Thoracic aorta (tissue), 2 donors: ENCODE data around the gene NAMPT. TPM values are rescaled to one million over a fixed set of nuclear protein-coding genes. Genes with fewer than 3 reads are reported as not detected.
A peak's percentile ranks its signal among the peaks of the same experiment; 100 is the strongest.

Experiments used
- ATAC-seq: fragments of 150-250 bp; one replicate; pipeline ENCODE4 v1.8.0; 2017; ENCODE audit warnings: low read depth; ENCODE audit not compliant: insufficient number of reproducible peaks, low FRiP score
- DNase-seq: peaks from one replicate; pipeline ENCODE4 v3.0.0-alpha.2; 2020; ENCODE audit warnings: low spot score
- H3K27ac ChIP-seq, 2 donors: fragments of 200-600 bp; sonication (generic); 1 replicate in 1 of 2; 2 replicates in 1 of 2; pipeline ENCODE4 v1.5.1; 2016; ENCODE audit warnings: mild to moderate bottlenecking in 2 of 2, moderate library complexity in 2 of 2
- H3K27me3 ChIP-seq: fragments of 200-600 bp; sonication (generic); replicated peaks from 2 replicates; pipeline ENCODE4 v1.6.0; 2016; ENCODE audit warnings: mild to moderate bottlenecking; ENCODE audit not compliant: insufficient read depth
- H3K36me3 ChIP-seq: fragments of 200-600 bp; sonication (generic); one replicate; pipeline ENCODE4 v1.5.1; 2016
- H3K4me1 ChIP-seq, 2 donors: fragments of 200-600 bp; sonication (generic); 1 replicate in 1 of 2; 2 replicates in 1 of 2; pipeline versions ENCODE4 v1.5.1 to v1.6.0; 2016; ENCODE audit warnings: low read depth in 2 of 2, mild to moderate bottlenecking in 1 of 2; ENCODE audit not compliant: control insufficient read depth in 1 of 2
- H3K4me3 ChIP-seq: fragments of 200-600 bp; sonication (generic); 2 replicates; pipeline ENCODE4 v1.5.1; 2016; ENCODE audit warnings: mild to moderate bottlenecking
- H3K9me3 ChIP-seq: fragments of 200-600 bp; sonication (generic); 2 replicates; pipeline ENCODE4 v1.5.1; 2016
- total RNA-seq, 2 donors: library from RNA; depleted of rRNA; stranded (reverse); fragments of >200 nt; gene quantifications; one replicate each; pipeline versions ENCODE4 v1.1.0 to v1.2.3, GENCODE V29; 2016
- TF ChIP-seq, protein P1 (sequence below): fragments of 200-600 bp; sonication (generic); IDR thresholded peaks from one replicate; pipeline ENCODE4 v1.5.1; 2019; ENCODE audit warnings: antibody characterized with exemption

The NAMPT gene
- total RNA-seq, 2 donors from 2014 or later = 274 to 1,075 TPM

DNA sequence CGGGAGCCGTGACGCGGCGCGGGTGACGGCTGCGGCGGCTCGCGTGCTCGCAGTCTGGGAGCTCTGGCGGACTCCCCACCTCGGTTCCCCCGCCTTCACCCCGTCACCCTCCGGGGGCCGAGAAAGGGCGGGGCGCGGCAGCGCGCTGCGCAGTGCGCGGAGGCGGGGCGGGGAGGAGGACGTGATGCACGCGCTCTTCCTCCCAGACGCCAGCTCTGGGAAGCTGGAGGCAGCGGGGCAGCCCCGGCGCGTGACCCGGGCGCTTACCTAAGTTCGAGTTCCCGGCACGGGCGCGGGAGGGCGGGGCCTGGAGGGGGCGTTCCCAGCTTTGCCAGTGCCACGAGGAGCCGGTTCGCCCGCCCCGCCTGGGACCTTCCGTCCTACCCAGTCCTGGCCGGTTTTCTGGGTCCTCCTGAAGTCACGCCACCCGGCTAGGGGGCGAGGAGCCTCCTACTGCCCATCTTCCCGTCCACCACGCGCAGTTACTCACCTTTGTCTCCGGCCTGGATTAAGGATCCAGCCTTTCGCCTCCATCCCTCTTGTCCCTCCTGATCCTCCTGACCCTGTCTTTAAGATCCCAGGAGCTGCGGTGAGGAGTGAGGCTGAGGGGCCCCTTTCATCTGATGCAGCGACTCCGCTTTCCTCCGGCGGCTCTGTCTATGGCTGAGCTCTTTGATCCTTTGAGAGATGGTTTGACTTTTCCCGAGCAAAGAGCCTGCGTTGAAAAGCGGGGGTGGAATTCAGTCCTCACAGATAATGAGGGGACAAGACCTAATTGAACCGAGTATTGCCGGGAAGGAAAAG, 470 bp upstream of the NAMPT start:
- DNase-seq (peak; percentile 96), ATAC-seq (peak; percentile 90)
- peaks cover 19 to 26% of the 10 kb centered on the region in 2 donors for H3K4me1 ChIP-seq
- TF ChIP-seq, protein P1, sequence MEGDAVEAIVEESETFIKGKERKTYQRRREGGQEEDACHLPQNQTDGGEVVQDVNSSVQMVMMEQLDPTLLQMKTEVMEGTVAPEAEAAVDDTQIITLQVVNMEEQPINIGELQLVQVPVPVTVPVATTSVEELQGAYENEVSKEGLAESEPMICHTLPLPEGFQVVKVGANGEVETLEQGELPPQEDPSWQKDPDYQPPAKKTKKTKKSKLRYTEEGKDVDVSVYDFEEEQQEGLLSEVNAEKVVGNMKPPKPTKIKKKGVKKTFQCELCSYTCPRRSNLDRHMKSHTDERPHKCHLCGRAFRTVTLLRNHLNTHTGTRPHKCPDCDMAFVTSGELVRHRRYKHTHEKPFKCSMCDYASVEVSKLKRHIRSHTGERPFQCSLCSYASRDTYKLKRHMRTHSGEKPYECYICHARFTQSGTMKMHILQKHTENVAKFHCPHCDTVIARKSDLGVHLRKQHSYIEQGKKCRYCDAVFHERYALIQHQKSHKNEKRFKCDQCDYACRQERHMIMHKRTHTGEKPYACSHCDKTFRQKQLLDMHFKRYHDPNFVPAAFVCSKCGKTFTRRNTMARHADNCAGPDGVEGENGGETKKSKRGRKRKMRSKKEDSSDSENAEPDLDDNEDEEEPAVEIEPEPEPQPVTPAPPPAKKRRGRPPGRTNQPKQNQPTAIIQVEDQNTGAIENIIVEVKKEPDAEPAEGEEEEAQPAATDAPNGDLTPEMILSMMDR = no peak
- H3K9me3 ChIP-seq = no peaks in the 10 kb centered on the region
- H3K27me3 ChIP-seq = no peaks in the 10 kb centered on the region
- no peaks in the 10 kb centered on the region for H3K36me3 ChIP-seq
- peak overlapping the region; percentile 87 to 91 for H3K27ac ChIP-seq
- H3K4me3 ChIP-seq = peak overlapping the region; percentile 75

DNA sequence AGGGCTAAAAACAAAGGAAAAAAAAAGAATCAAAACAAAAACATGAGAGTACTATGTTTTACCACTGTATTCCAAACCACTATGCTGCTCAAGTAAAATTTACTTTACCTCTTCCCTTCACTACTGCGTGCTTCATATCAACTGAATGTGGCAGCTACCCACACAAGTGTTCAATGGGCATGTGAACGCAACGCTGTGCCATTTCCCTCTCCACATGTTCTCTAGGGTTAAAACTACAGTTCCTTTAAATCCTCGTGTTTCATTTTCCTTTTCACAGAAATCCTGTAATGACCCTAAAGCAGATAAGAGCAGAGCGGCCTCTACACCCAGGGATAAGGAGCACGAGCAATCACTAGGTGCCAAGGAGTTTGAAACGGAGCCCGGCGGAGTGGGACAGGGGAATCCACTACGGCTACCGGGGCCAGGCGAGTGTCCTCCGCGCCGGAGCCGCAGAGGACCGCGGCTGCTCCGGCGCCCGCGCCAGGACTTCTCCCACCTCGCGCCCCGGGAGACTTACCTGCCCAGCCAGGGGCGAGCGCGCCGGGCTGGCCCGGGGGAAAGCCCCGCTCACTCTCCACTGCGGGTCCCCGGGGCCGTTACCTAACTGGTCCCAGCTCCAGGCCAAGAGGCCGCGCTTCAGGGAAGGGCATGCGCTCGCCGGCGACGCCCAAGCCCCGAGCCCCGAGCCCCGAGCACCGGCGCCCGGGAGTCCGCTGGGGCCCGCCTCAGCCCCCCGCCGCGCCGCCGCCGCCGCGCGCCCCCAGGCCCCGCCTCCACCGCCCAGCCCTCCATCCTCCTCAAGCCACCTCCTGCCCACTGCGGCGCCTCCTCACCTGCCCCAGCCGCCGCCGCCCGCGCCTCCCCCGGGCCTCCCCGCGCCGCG, 711 bp downstream of the NAMPT start:
- ATAC-seq (no peak), DNase-seq (peak; percentile 18)
- Histone ChIP-seq H3K27me3 (no peaks in the 10 kb centered on the region), H3K9me3 (no peaks in the 10 kb centered on the region), H3K27ac (peak overlapping the region; percentile 86 to 93), H3K4me3 (peak overlapping the region; percentile 75), H3K36me3 (no peaks in the 10 kb centered on the region), H3K4me1 (peaks cover 26 to 30% of the 10 kb centered on the region in 2 donors)
- TF ChIP-seq, protein P1 = no peak

DNA sequence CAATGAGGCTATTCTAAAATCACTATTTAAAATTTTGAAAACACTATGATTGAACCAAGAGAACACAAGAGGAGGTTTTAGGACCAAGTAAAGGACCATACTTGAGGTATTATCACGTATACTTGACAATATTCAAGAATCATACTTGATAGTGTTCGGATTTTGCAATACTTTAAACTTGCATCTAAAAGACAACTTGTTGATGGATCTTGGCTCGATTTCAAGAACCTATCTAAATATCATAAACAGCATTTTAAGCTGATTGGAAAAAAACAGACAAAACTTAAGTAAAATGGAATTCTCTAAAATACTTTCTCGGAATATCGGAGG, 1.3 kb downstream of the NAMPT start:
- ATAC-seq = no peak
- Histone ChIP-seq H3K4me3 (peak overlapping the region; percentile 75), H3K27me3 (no peaks in the 10 kb centered on the region), H3K36me3 (no peaks in the 10 kb centered on the region), H3K27ac (peak overlapping the region; percentile 81 to 93), H3K9me3 (no peaks in the 10 kb centered on the region), H3K4me1 (peaks cover 29 to 36% of the 10 kb centered on the region in 2 donors)
- TF ChIP-seq, protein P1 = no peak
- DNase-seq = no peak

- peak overlapping the region; percentile 75 for H3K4me3 ChIP-seq
- TF ChIP-seq, protein P1 = no peak
- H3K27me3 ChIP-seq = no peaks in the 10 kb centered on the region
- H3K9me3 ChIP-seq = no peaks in the 10 kb centered on the region
- H3K36me3 ChIP-seq = no peaks in the 10 kb centered on the region
- H3K4me1 ChIP-seq = peaks cover 34 to 40% of the 10 kb centered on the region in 2 donors
- ATAC-seq (no peak), DNase-seq (no peak)
- H3K27ac ChIP-seq = no peak overlapping the region
These were observed 1.9 kb downstream of the NAMPT start for GRCh38 chr7:106282852-106283251.

GRCh38 chr7:106282390-106282789, 2.4 kb downstream of the NAMPT start:
- TF ChIP-seq, protein P1 = no peak
- Histone ChIP-seq H3K36me3 (no peaks in the 10 kb centered on the region), H3K4me1 (peaks cover 34 to 43% of the 10 kb centered on the region in 2 donors), H3K9me3 (no peaks in the 10 kb centered on the region), H3K4me3 (peak overlapping the region; percentile 75), H3K27ac (no peak overlapping the region), H3K27me3 (no peaks in the 10 kb centered on the region)
- no peak for ATAC-seq
- DNase-seq = no peak
